ENCODE results near the gene CCDC61.

The CCDC61 gene

GRCh38 chr19:45995715-45996385 lies 583 bp downstream of the CCDC61 start:
- Histone ChIP-seq H3K4me2 (ENCODE audit: low read length) (peak overlapping the region; percentile 89), H4K8ac (ENCODE audit: low read depth, low read length) (no peak overlapping the region), H2BK15ac (replicated peaks; ENCODE audit: low read depth) (no peak overlapping the region), H3K36me3 (ENCODE audit: control insufficient read depth, insufficient read depth, low read length) (no peaks in the 10 kb centered on the region), H2AK5ac (ENCODE audit: low read length) (no peak overlapping the region), H3K79me2 (ENCODE audit: control insufficient read depth, insufficient read depth, low read length) (peaks cover 4% of the 10 kb centered on the region), H3K27ac (ENCODE audit: low read depth, low read length) (no peak overlapping the region), H3K23ac (ENCODE audit: low read length) (no peak overlapping the region), H3K27me3 (ENCODE audit: insufficient read depth, low read length, poor library complexity) (no peaks in the 10 kb centered on the region), H3K9ac (ENCODE audit: low read length) (peak overlapping the region; percentile 83), H3K4me1 (ENCODE audit: control insufficient read depth, low read depth, low read length) (peaks cover 5% of the 10 kb centered on the region), H3K79me1 (ENCODE audit: low read length) (peaks cover 8% of the 10 kb centered on the region), H4K5ac (ENCODE audit: low read length) (no peak overlapping the region), H3K4ac (ENCODE audit: low read depth, low read length) (no peak overlapping the region), H3K56ac (ENCODE audit: low read length) (peak overlapping the region; percentile 90), H2BK5ac (ENCODE audit: low read length) (no peak overlapping the region), H3K18ac (ENCODE audit: low read length) (peak overlapping the region; percentile 77), H3K4me3 (ENCODE audit: low read length) (peak overlapping the region; percentile 79), H2BK120ac (ENCODE audit: low read depth, low read length) (no peak overlapping the region)
- WGBS (ENCODE audit: extremely low coverage, insufficient coverage, low lambda C conversion rate), result no CpG with 5 or more reads among the region's 13 CpGs
- DNase-seq, result no peak

- Histone ChIP-seq H4K5ac (ENCODE audit: low read length) (no peak overlapping the region), H3K27ac (ENCODE audit: low read depth, low read length) (no peak overlapping the region), H3K56ac (ENCODE audit: low read length) (no peak overlapping the region), H3K4me3 (ENCODE audit: low read length) (no peak overlapping the region), H3K79me2 (ENCODE audit: control insufficient read depth, insufficient read depth, low read length) (peaks cover 4% of the 10 kb centered on the region), H3K18ac (ENCODE audit: low read length) (no peak overlapping the region), H2AK5ac (ENCODE audit: low read length) (no peak overlapping the region), H2BK15ac (replicated peaks; ENCODE audit: low read depth) (no peak overlapping the region), H4K8ac (ENCODE audit: low read depth, low read length) (no peak overlapping the region), H2BK5ac (ENCODE audit: low read length) (no peak overlapping the region), H3K23ac (ENCODE audit: low read length) (no peak overlapping the region), H3K79me1 (ENCODE audit: low read length) (peaks cover 8% of the 10 kb centered on the region), H3K4me1 (ENCODE audit: control insufficient read depth, low read depth, low read length) (peaks cover 5% of the 10 kb centered on the region), H3K27me3 (ENCODE audit: insufficient read depth, low read length, poor library complexity) (no peaks in the 10 kb centered on the region), H3K4me2 (ENCODE audit: low read length) (no peak overlapping the region), H2BK120ac (ENCODE audit: low read depth, low read length) (no peak overlapping the region), H3K36me3 (ENCODE audit: control insufficient read depth, insufficient read depth, low read length) (no peaks in the 10 kb centered on the region), H3K4ac (ENCODE audit: low read depth, low read length) (no peak overlapping the region), H3K9ac (ENCODE audit: low read length) (no peak overlapping the region)
- DNase-seq, result no peak
- no CpG with 5 or more reads among the region's 8 CpGs for WGBS (ENCODE audit: extremely low coverage, insufficient coverage, low lambda C conversion rate)
Observed at GRCh38 chr19:45996933-45997332, 1.7 kb downstream of the CCDC61 start.

DNA sequence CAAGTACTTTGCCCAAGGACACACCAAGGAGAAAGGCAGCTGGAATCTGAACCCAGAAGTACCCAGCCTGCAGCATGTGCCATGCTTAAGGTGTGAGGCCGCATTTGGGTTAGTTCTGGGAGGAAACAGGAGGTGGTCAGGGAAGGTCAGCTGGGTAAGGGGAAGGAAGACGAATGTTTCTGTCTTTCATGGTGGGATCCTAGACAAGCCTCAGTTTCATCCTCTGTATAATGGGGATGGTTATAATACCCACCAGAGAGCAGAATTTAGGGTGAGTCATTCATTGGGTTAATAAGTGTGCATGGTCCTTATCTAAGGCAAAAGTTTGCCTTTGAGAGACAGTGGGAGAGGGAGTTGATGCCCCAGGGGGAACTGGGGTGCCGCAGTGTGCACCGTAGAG lies 3.6 kb downstream of the CCDC61 start:
- DNase-seq, result no peak
- no peak overlapping the region for H3K4me2 ChIP-seq (ENCODE audit: low read length)
- no CpG with 5 or more reads among the region's 4 CpGs for WGBS (ENCODE audit: extremely low coverage, insufficient coverage, low lambda C conversion rate)

DNA sequence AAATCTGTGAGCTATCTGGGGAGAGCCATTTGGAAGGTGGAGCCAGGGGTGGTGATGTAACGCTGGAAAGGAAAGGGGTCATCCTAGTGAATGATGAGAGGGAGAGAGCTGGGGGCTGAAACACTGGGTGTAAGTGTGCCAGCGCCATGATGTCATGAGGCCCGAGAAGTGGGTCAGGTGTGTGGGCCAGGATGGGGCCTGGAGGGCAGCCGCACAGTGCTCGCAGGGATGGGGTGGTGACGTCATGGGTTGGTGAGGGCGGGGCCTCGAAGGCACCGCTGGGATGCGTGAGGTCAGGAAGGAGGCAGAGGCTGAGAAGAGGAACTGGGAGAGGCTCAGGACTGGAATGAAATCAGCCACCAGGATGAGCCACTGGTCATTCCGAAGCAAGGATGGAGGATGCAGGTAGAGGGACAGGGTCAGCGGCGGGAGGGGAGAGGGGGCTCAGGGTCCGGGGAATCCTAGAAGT lies 4.4 kb downstream of the CCDC61 start:
- peak overlapping the region; percentile 37 for H3K4me2 ChIP-seq (ENCODE audit: low read length)

More for the DNA sequence above, 3.6 kb downstream of the CCDC61 start:
- Histone ChIP-seq H4K8ac (ENCODE audit: low read depth, low read length) (no peak overlapping the region), H4K5ac (ENCODE audit: low read length) (no peak overlapping the region), H3K9ac (ENCODE audit: low read length) (no peak overlapping the region), H3K56ac (ENCODE audit: low read length) (no peak overlapping the region), H3K23ac (ENCODE audit: low read length) (no peak overlapping the region), H3K4me1 (ENCODE audit: control insufficient read depth, low read depth, low read length) (peaks cover 5% of the 10 kb centered on the region), H3K4ac (ENCODE audit: low read depth, low read length) (no peak overlapping the region), H3K36me3 (ENCODE audit: control insufficient read depth, insufficient read depth, low read length) (no peaks in the 10 kb centered on the region), H2BK5ac (ENCODE audit: low read length) (no peak overlapping the region), H3K79me1 (ENCODE audit: low read length) (peaks cover 10% of the 10 kb centered on the region), H3K27ac (ENCODE audit: low read depth, low read length) (no peak overlapping the region), H3K4me3 (ENCODE audit: low read length) (no peak overlapping the region), H3K18ac (ENCODE audit: low read length) (no peak overlapping the region), H3K79me2 (ENCODE audit: control insufficient read depth, insufficient read depth, low read length) (peaks cover 4% of the 10 kb centered on the region), H2BK120ac (ENCODE audit: low read depth, low read length) (no peak overlapping the region), H3K27me3 (ENCODE audit: insufficient read depth, low read length, poor library complexity) (no peaks in the 10 kb centered on the region), H2BK15ac (replicated peaks; ENCODE audit: low read depth) (no peak overlapping the region), H2AK5ac (ENCODE audit: low read length) (no peak overlapping the region)

GRCh38 chr19:46000491-46001246 lies 5.4 kb downstream of the CCDC61 start:
- H4K8ac ChIP-seq (ENCODE audit: low read depth, low read length), result no peak overlapping the region
- no peak overlapping the region for H2BK5ac ChIP-seq (ENCODE audit: low read length)
- H3K79me1 ChIP-seq (ENCODE audit: low read length), result peaks cover 9% of the 10 kb centered on the region
- no peak overlapping the region for H2BK15ac ChIP-seq (replicated peaks; ENCODE audit: low read depth)
- no peak overlapping the region for H3K27ac ChIP-seq (ENCODE audit: low read depth, low read length)
- DNase-seq, result peak; percentile 49
- H3K79me2 ChIP-seq (ENCODE audit: control insufficient read depth, insufficient read depth, low read length), result peaks cover 2% of the 10 kb centered on the region
- peak overlapping the region; percentile 28 for H3K56ac ChIP-seq (ENCODE audit: low read length)
- WGBS (ENCODE audit: extremely low coverage, insufficient coverage, low lambda C conversion rate), result no CpG with 5 or more reads among the region's 34 CpGs
- no peak overlapping the region for H4K5ac ChIP-seq (ENCODE audit: low read length)
- peak overlapping the region; percentile 66 for H3K9ac ChIP-seq (ENCODE audit: low read length)
- no peak overlapping the region for H3K4ac ChIP-seq (ENCODE audit: low read depth, low read length)
- no peaks in the 10 kb centered on the region for H3K36me3 ChIP-seq (ENCODE audit: control insufficient read depth, insufficient read depth, low read length)
- H3K4me1 ChIP-seq (ENCODE audit: control insufficient read depth, low read depth, low read length), result peaks cover 5% of the 10 kb centered on the region
- H3K23ac ChIP-seq (ENCODE audit: low read length), result no peak overlapping the region
- H2BK120ac ChIP-seq (ENCODE audit: low read depth, low read length), result no peak overlapping the region
- H3K27me3 ChIP-seq (ENCODE audit: insufficient read depth, low read length, poor library complexity), result no peaks in the 10 kb centered on the region
- peak overlapping the region; percentile 45 for H3K4me3 ChIP-seq (ENCODE audit: low read length)
- peak overlapping the region; percentile 94 for H3K4me2 ChIP-seq (ENCODE audit: low read length)
- no peak overlapping the region for H3K18ac ChIP-seq (ENCODE audit: low read length)
- H2AK5ac ChIP-seq (ENCODE audit: low read length), result no peak overlapping the region

More for the DNA sequence above, 4.4 kb downstream of the CCDC61 start:
- Histone ChIP-seq H3K4ac (ENCODE audit: low read depth, low read length) (no peak overlapping the region), H3K4me3 (ENCODE audit: low read length) (no peak overlapping the region), H3K27me3 (ENCODE audit: insufficient read depth, low read length, poor library complexity) (no peaks in the 10 kb centered on the region), H3K23ac (ENCODE audit: low read length) (peak overlapping the region; percentile 17), H3K36me3 (ENCODE audit: control insufficient read depth, insufficient read depth, low read length) (no peaks in the 10 kb centered on the region), H2BK120ac (ENCODE audit: low read depth, low read length) (no peak overlapping the region), H3K79me1 (ENCODE audit: low read length) (peaks cover 10% of the 10 kb centered on the region), H4K5ac (ENCODE audit: low read length) (no peak overlapping the region), H4K8ac (ENCODE audit: low read depth, low read length) (no peak overlapping the region), H3K18ac (ENCODE audit: low read length) (no peak overlapping the region), H2AK5ac (ENCODE audit: low read length) (no peak overlapping the region), H3K27ac (ENCODE audit: low read depth, low read length) (no peak overlapping the region), H3K56ac (ENCODE audit: low read length) (peak overlapping the region; percentile 28), H2BK15ac (replicated peaks; ENCODE audit: low read depth) (no peak overlapping the region), H3K79me2 (ENCODE audit: control insufficient read depth, insufficient read depth, low read length) (peaks cover 4% of the 10 kb centered on the region), H3K9ac (ENCODE audit: low read length) (peak overlapping the region; percentile 16), H3K4me1 (ENCODE audit: control insufficient read depth, low read depth, low read length) (peaks cover 5% of the 10 kb centered on the region), H2BK5ac (ENCODE audit: low read length) (no peak overlapping the region)
- DNase-seq, result peak; percentile 83
- WGBS (ENCODE audit: extremely low coverage, insufficient coverage, low lambda C conversion rate), result no CpG with 5 or more reads among the region's 14 CpGs
